Sigmoid colon (tissue), 4 donors: ENCODE results near the gene HAND1.

ENCODE experiments used
- CTCF ChIP-seq, 4 experiments: fragments of 450-650 bp in 3 of 4; fragments of 200-600 bp in 1 of 4; IDR thresholded peaks; one replicate each; pipeline ENCODE4 v1.5.1; 2016 to 2019; ENCODE audit warnings: antibody characterized with exemption in 4 of 4, mild to moderate bottlenecking in 3 of 4, moderate library complexity in 2 of 4
- POLR2A ChIP-seq, 2 donors: fragments of 450-650 bp; IDR thresholded peaks; one replicate each; pipeline ENCODE4 v1.6.1; 2016; ENCODE audit warnings: antibody characterized with exemption in 2 of 2, mild to moderate bottlenecking in 2 of 2, moderate library complexity in 2 of 2
- POLR2AphosphoS5 ChIP-seq, 4 donors: sonication (generic); formaldehyde crosslinking; IDR thresholded peaks; one replicate each; pipeline ENCODE4 v1.6.1; 2017; ENCODE audit warnings: antibody characterized with exemption in 4 of 4

- TF ChIP-seq CTCF (IDR thresholded peaks at IDR 0.05): no peak
- no peak for TF ChIP-seq POLR2A (IDR thresholded peaks at IDR 0.05)
- TF ChIP-seq POLR2AphosphoS5 (IDR thresholded peaks at IDR 0.05): no peak
Observed at GRCh38 chr5:154460172-154460571, 17.9 kb downstream of the HAND1 start.
